Thyroid gland (tissue), 4 donors: ENCODE results near the gene DGKH.

Experiments
- CTCF ChIP-seq, 6 experiments: fragments of 200-600 bp in 3 of 6; fragments of 450-650 bp in 3 of 6; sonication (generic) in 3 of 6; IDR thresholded peaks; one replicate each; pipeline ENCODE4 v1.5.1; 2016 to 2019; ENCODE audit warnings: antibody characterized with exemption in 6 of 6, mild to moderate bottlenecking in 2 of 6, inconsistent platforms in 1 of 6, moderate library complexity in 1 of 6
- POLR2A ChIP-seq, 2 donors: fragments of 450-650 bp; IDR thresholded peaks; one replicate each; pipeline ENCODE4 v1.6.1; 2017; ENCODE audit warnings: antibody characterized with exemption in 2 of 2, mild to moderate bottlenecking in 2 of 2, moderate library complexity in 1 of 2

DNA sequence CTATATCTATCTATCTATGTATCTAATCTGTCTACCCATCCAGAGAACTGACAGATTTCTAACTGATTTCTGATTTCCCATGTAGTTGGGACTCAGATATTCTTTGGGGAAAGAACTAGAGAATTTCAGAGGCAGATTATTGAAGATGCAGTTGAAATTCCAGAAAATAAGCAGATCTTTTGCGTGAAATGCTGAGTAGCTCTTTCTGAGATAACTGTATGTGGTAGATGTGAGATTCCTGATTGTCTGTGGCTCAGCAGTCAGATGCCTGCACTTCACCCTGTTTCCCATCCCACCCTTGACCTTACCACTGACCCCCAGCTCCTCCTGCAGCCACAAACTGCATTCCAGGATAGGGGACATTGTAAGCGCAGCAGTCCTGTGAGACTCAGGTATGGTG is 61.5 kb downstream of the DGKH start:
- TF ChIP-seq CTCF (IDR thresholded peaks at IDR 0.05) = no peak
- no peak for TF ChIP-seq POLR2A (IDR thresholded peaks at IDR 0.05)
